Activated CD4-positive, alpha-beta memory T cell treated with anti-CD3 and anti-CD28 coated beads for 36 hours (primary cell): Measurements from ENCODE around the gene TOMM20. TPM values are rescaled to one million over a fixed set of nuclear protein-coding genes. Genes with fewer than 3 reads are reported as not detected.
"Not testable (repeated sequence)": the region's sequence is repeated elsewhere in the genome, so short reads cannot be mapped to it uniquely, and the experiment has no call there.

Experiments
- CTCF ChIA-PET: fragments of 350-600 bp; sonication (Branson Sonifier 250); formaldehyde crosslinking; loops from one replicate; lab custom pipeline; 2021; ENCODE audit warnings: antibody characterized with exemption, inconsistent platforms; lab: Charles Lee
- POLR2A ChIA-PET: fragments of 350-600 bp; sonication (Branson Sonifier 250); formaldehyde crosslinking; loops from one replicate; lab custom pipeline; 2021; ENCODE audit warnings: antibody characterized with exemption; lab: Charles Lee
- DNase-seq: peaks from one replicate; pipeline ENCODE4 v3.0.0-alpha.2; 2020
- H3K27ac Mint-ChIP-seq: one replicate; pipeline ENCODE4 v1.8.0; 2021; ENCODE audit warnings: mixed read lengths
- H3K27me3 Mint-ChIP-seq: one replicate; pipeline ENCODE4 v1.8.0; 2021; ENCODE audit warnings: mixed read lengths
- H3K36me3 Mint-ChIP-seq: one replicate; pipeline ENCODE4 v1.8.0; 2021; ENCODE audit warnings: mixed read lengths
- H3K4me1 Mint-ChIP-seq: one replicate; pipeline ENCODE4 v1.8.0; 2021; ENCODE audit warnings: low read depth, mixed read lengths
- H3K4me3 Mint-ChIP-seq: one replicate; pipeline ENCODE4 v1.8.0; 2021; ENCODE audit warnings: mild to moderate bottlenecking, mixed read lengths
- H3K9me3 Mint-ChIP-seq: one replicate; pipeline ENCODE4 v1.8.0; 2021; ENCODE audit warnings: mixed read lengths
- intact Hi-C: fragments of 100-400 bp; cut with micrococcal nuclease; formaldehyde crosslinking; loops from one replicate; pipeline ENCODE4 v1.15.1; 2023
- total RNA-seq, 2 experiments: library from RNA; stranded (reverse); gene quantifications; one replicate each; pipeline ENCODE4 v1.2.3, GENCODE V29; 2021

TOMM20 gene
- total RNA-seq, 2 experiments from 2014 or later, result 127 to 142 TPM

DNA sequence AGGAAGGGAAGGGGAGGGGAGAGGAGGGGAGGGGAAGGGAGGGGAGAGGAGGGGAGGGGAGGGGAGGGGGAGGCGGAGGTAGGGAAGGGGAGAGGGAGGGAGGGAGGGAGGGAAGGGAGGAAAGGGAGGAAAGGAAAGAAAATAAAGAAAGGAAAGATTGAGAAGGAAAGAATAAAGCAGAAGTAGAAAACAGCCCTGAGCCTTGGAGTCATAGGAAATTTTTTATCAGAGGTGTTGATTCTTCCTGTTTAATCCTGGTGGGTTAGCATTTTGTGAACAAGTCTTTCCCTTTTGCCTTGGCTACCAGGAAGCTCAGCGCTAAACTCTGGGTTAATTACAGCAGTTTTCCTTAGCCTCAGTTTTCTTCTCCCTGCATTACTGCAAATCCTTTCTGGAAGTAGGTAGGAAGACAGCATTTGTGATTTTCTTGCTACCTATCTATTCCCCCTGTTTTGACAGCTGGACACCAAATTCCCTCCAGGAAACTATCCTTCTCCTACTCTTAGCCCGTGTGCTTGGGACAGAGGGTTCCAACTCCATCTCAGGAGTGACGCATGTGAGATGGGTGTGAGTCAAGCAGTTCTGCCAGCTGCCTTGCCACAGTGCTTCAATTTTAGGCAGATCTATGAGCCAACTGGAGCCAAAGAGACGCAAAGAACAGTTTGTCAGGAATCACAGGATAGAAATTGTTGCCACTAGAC lies 26.9 kb downstream of the TOMM20 start:
- H3K9me3 Mint-ChIP-seq, result no peaks in the 10 kb centered on the region
- no peaks in the 10 kb centered on the region for H3K27me3 Mint-ChIP-seq
- H3K4me1 Mint-ChIP-seq, result peaks cover 32% of the 10 kb centered on the region
- H3K27ac Mint-ChIP-seq, result no peak overlapping the region
- intact Hi-C loops, result loop anchor here (5.0 kb wide), 1 partner anchor 401 kb away; the partner anchor contains the start of gene B3GALNT2
- ChIA-PET CTCF (interaction anchor here (0.9 to 5.1 kb wide), 2 partner anchors 8 to 314 kb away, joined by 3 to 52 read pairs; no protein-coding TSS in a partner anchor), POLR2A (no interaction called here)
- no peak for DNase-seq
- no peak overlapping the region for H3K4me3 Mint-ChIP-seq
- peaks cover 5% of the 10 kb centered on the region for H3K36me3 Mint-ChIP-seq

- Mint-ChIP-seq H3K4me3 (no peak overlapping the region), H3K4me1 (peaks cover 22% of the 10 kb centered on the region), H3K27ac (no peak overlapping the region), H3K36me3 (peaks cover 3% of the 10 kb centered on the region), H3K27me3 (no peaks in the 10 kb centered on the region), H3K9me3 (no peaks in the 10 kb centered on the region)
- ChIA-PET POLR2A (no interaction called here), CTCF (no interaction called here)
- DNase-seq, result no peak
- intact Hi-C loops, result loop anchor here (5.0 kb wide), 1 partner anchor 402 kb away; the partner anchor contains the start of gene B3GALNT2
These were observed 28.4 kb downstream of the TOMM20 start for GRCh38 chr1:235100194-235100772.

- ChIA-PET CTCF (interaction anchor here (0.5 kb wide), 1 partner anchor 57 kb away, joined by 3 read pairs; no protein-coding TSS in a partner anchor), POLR2A (no interaction called here)
- H3K36me3 Mint-ChIP-seq, result peaks cover 3% of the 10 kb centered on the region
- H3K4me3 Mint-ChIP-seq, result no peak overlapping the region
- intact Hi-C loops, result no loop called here
- H3K27ac Mint-ChIP-seq, result no peak overlapping the region
- H3K9me3 Mint-ChIP-seq, result no peaks in the 10 kb centered on the region
- no peak for DNase-seq
- H3K4me1 Mint-ChIP-seq, result peaks cover 11% of the 10 kb centered on the region
- H3K27me3 Mint-ChIP-seq, result no peaks in the 10 kb centered on the region
These were observed 29.6 kb downstream of the TOMM20 start for GRCh38 chr1:235098991-235099390.

DNA sequence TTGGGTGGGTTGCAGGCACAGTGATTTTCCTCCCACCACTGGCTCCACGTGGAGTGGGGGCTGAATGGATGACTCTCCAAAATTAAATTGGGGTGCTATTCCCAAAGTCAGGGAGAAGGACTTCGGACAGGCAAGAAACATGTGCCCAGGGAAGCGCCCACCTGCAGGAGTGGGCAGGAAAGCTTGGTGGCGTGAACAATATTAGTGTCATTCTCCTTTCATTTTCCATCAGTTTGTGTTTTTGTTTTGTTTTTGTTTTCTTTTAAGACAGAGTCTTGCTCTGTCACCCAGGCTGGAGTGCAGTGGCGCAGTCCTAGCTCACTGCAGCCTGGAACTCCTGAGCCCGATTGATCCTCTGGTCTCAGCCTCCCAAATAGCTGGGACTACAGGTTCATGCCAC lies 30.1 kb downstream of the TOMM20 start:
- H3K27me3 Mint-ChIP-seq, result no peaks in the 10 kb centered on the region
- no peak overlapping the region for H3K27ac Mint-ChIP-seq
- ChIA-PET CTCF (interaction anchor here (0.5 kb wide), 1 partner anchor 57 kb away, joined by 3 read pairs; no protein-coding TSS in a partner anchor), POLR2A (no interaction called here)
- peaks cover 11% of the 10 kb centered on the region for H3K4me1 Mint-ChIP-seq
- H3K36me3 Mint-ChIP-seq, result no peaks in the 10 kb centered on the region
- H3K9me3 Mint-ChIP-seq, result no peaks in the 10 kb centered on the region
- H3K4me3 Mint-ChIP-seq, result no peak overlapping the region
- intact Hi-C loops, result no loop called here
- no peak for DNase-seq

- CTCF ChIA-PET, result not testable (repeated sequence)
- POLR2A ChIA-PET, result interaction anchor here (0.6 kb wide), 1 partner anchor 119 kb away, joined by 3 read pairs; no protein-coding TSS in a partner anchor
These were observed 31.1 kb downstream of the TOMM20 start for GRCh38 chr1:235097501-235097900.

DNA sequence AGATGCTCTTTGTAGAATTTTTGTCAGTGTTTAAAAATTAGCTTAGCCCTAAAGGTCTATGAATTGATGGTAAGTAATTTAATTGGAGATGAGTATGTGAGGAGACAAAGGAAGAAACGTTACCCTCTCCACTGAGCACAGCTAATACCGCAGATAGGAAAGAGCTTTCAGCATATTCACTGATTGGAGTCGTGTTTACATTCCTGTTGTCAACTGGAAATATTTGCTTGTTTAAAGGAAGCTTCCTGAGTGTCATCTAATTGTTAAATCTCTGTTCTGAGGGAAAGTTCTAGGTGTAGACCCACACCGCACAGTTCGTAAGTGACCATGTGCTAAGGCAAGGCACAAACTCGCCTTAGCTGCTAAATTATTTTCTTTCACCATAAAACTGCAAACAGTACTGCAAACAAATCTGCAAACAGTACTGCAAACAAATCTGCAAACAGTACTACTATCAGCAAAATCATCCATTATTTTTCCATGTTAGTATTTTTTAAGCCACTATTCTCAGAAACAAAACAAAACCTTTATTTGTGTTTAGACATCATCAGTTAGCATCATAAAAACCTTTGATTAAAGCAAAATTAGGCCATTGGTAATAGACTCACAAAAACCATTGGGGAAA lies 32.6 kb downstream of the TOMM20 start:
- Mint-ChIP-seq H3K36me3 (no peaks in the 10 kb centered on the region), H3K9me3 (no peaks in the 10 kb centered on the region), H3K27ac (no peak overlapping the region), H3K4me3 (no peak overlapping the region), H3K4me1 (peaks cover 8% of the 10 kb centered on the region), H3K27me3 (no peaks in the 10 kb centered on the region)
- POLR2A ChIA-PET, result no interaction called here
- no peak for DNase-seq
- intact Hi-C loops, result no loop called here
- CTCF ChIA-PET, result interaction anchor here (1.0 to 3.2 kb wide), 6 partner anchors 9 to 324 kb away, joined by 3 to 32 read pairs (median 4); partner anchors contain the start of gene RBM34

More at GRCh38 chr1:235097501-235097900, 31.1 kb downstream of the TOMM20 start:
- DNase-seq, H3K27me3 Mint-ChIP-seq, H3K4me3 Mint-ChIP-seq, intact Hi-C loops, H3K27ac Mint-ChIP-seq, H3K4me1 Mint-ChIP-seq, H3K36me3 Mint-ChIP-seq, H3K9me3 Mint-ChIP-seq: not testable (repeated sequence)

GRCh38 chr1:235093696-235094592 lies 34.7 kb downstream of the TOMM20 start:
- peak; percentile 90 for DNase-seq
- intact Hi-C loops, result loop anchor here (1.0 kb wide), 1 partner anchor 323 kb away; no protein-coding TSS in a partner anchor
- Mint-ChIP-seq H3K4me3 (no peak overlapping the region), H3K9me3 (no peaks in the 10 kb centered on the region), H3K4me1 (peaks cover 14% of the 10 kb centered on the region), H3K36me3 (no peaks in the 10 kb centered on the region), H3K27me3 (no peaks in the 10 kb centered on the region), H3K27ac (no peak overlapping the region)
- POLR2A ChIA-PET, result interaction anchor here (0.5 kb wide), 1 partner anchor 31 kb away, joined by 5 read pairs; no protein-coding TSS in a partner anchor
- CTCF ChIA-PET, result interaction anchor here (0.6 to 3.2 kb wide), 16 partner anchors 8 to 584 kb away, joined by 3 to 32 read pairs (median 3); partner anchors contain the start of gene TOMM20

GRCh38 chr1:235093013-235093695 lies 35.5 kb downstream of the TOMM20 start:
- Mint-ChIP-seq H3K9me3 (no peaks in the 10 kb centered on the region), H3K36me3 (no peaks in the 10 kb centered on the region), H3K4me1 (peaks cover 14% of the 10 kb centered on the region), H3K27me3 (no peaks in the 10 kb centered on the region), H3K27ac (no peak overlapping the region), H3K4me3 (no peak overlapping the region)
- ChIA-PET POLR2A (no interaction called here), CTCF (interaction anchor here (0.6 to 2.4 kb wide), 14 partner anchors 9 to 784 kb away, joined by 3 to 22 read pairs (median 3); partner anchors contain the start of gene TOMM20)
- intact Hi-C loops, result no loop called here
- peak; percentile 15 for DNase-seq

- H3K4me1 Mint-ChIP-seq, result peaks cover 14% of the 10 kb centered on the region
- H3K27ac Mint-ChIP-seq, DNase-seq, H3K36me3 Mint-ChIP-seq, H3K4me3 Mint-ChIP-seq, POLR2A ChIA-PET, H3K9me3 Mint-ChIP-seq, intact Hi-C loops, CTCF ChIA-PET, H3K27me3 Mint-ChIP-seq: not testable (repeated sequence)
These were observed 36.2 kb downstream of the TOMM20 start for GRCh38 chr1:235092415-235092814.

DNA sequence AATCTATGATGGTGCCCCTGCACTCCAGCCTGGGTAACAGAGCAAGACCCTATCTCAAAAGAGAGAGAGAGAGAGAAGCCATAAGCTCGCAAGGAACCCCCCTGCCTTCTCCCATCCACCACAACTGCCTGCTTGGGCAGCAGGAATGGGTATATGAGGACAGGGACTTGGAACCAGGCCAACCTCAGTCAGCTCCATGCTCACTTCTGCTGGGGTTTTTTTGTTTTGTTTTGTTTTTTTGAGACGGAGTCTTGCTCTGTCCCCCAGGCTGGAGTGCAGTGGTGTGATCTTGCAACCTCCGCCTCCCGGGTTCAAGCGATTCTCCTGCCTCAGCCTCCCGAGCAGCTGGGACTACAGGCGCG lies 36.6 kb downstream of the TOMM20 start:
- H3K36me3 Mint-ChIP-seq, DNase-seq, H3K27me3 Mint-ChIP-seq, intact Hi-C loops, H3K9me3 Mint-ChIP-seq, H3K4me3 Mint-ChIP-seq, H3K27ac Mint-ChIP-seq, POLR2A ChIA-PET: not testable (repeated sequence)
- peaks cover 14% of the 10 kb centered on the region for H3K4me1 Mint-ChIP-seq
- CTCF ChIA-PET, result interaction anchor here (0.6 kb wide), 2 partner anchors 136 to 138 kb away, joined by 3 read pairs; no protein-coding TSS in a partner anchor
